K562 (cell line): Measurements from ENCODE around the gene MRPS5. TPM values are rescaled to one million over a fixed set of nuclear protein-coding genes. Genes with fewer than 3 reads are reported as not detected.

ENCODE experiments used
- BCOR ChIP-seq: fragments of 450-650 bp; IDR thresholded peaks from 2 replicates; pipeline ENCODE4 v1.6.1; 2016
- BRD9 ChIP-seq: fragments of 450-650 bp; IDR thresholded peaks from 2 replicates; pipeline ENCODE4 v1.6.1; 2018; ENCODE audit warnings: low read depth; ENCODE audit not compliant: partially characterized antibody
- BRF1 ChIP-seq: IDR thresholded peaks from 3 replicates; pipeline ENCODE4 v1.6.1; 2011; ENCODE audit warnings: borderline replicate concordance, mild to moderate bottlenecking; ENCODE audit not compliant: insufficient read length; ENCODE audit errors: extremely low read depth
- EGR1 ChIP-seq: fragments of 450-650 bp; conservative IDR thresholded peaks from 2 replicates; pipeline ENCODE4 v1.6.1; 2017; ENCODE audit warnings: mild to moderate bottlenecking
- HNRNPUL1 ChIP-seq: fragments of 200-400 bp; formaldehyde crosslinking; IDR thresholded peaks from 2 replicates; pipeline ENCODE4 v1.6.1; 2017; ENCODE audit warnings: low read length
- HSF4 ChIP-seq: fragments of 250-450 bp; sonication (Bioruptor Pico); IDR thresholded peaks from 2 replicates; pipeline ENCODE4 v2.1.2; 2022; ENCODE audit warnings: mild to moderate bottlenecking, moderate library complexity, borderline replicate concordance
- IRF9 ChIP-seq: fragments of 450-650 bp; IDR thresholded peaks from 2 replicates; pipeline ENCODE4 v1.6.1; 2016; ENCODE audit warnings: missing biosample characterization, missing genetic modification characterization
- L3MBTL2 ChIP-seq: fragments of 450-650 bp; IDR thresholded peaks from 2 replicates; pipeline ENCODE4 v1.6.1; 2016; ENCODE audit warnings: mild to moderate bottlenecking, moderate library complexity
- PCBP1 ChIP-seq: fragments of 200-400 bp; formaldehyde crosslinking; IDR thresholded peaks from 2 replicates; pipeline ENCODE4 v1.6.1; 2018; ENCODE audit warnings: mild to moderate bottlenecking, low read depth, low read length; ENCODE audit not compliant: poor library complexity, severe bottlenecking
- POLR2A ChIP-seq: fragments of 450-650 bp; conservative IDR thresholded peaks from 2 replicates; pipeline ENCODE4 v1.6.1; 2016
- PREB ChIP-seq: sonication (generic); formaldehyde crosslinking; IDR thresholded peaks from 2 replicates; pipeline ENCODE4 v1.8.1; 2023; ENCODE audit warnings: mild to moderate bottlenecking, missing genetic modification reagents
- STAG1 ChIP-seq: sonication (generic); formaldehyde crosslinking; IDR thresholded peaks from 2 replicates; pipeline ENCODE4 v1.5.0; 2020; ENCODE audit warnings: missing genetic modification reagents, borderline replicate concordance
- TAF15 ChIP-seq: fragments of 200-400 bp; formaldehyde crosslinking; IDR thresholded peaks from 2 replicates; pipeline ENCODE4 v1.6.1; 2017; ENCODE audit warnings: mild to moderate bottlenecking, low read depth, low read length, moderate library complexity
- TEAD1 ChIP-seq, 2 experiments: fragments of 450-650 bp in 1 of 2; sonication (generic) in 1 of 2; formaldehyde crosslinking; IDR thresholded peaks; 2 replicates each; pipeline versions ENCODE4 v1.4.0 to v1.8.0; 2020 to 2022; ENCODE audit warnings: mild to moderate bottlenecking in 2 of 2, missing genetic modification reagents in 1 of 2
- WHSC1 ChIP-seq: IDR thresholded peaks from one replicate; pipeline ENCODE4 v1.6.1; 2012; ENCODE audit warnings: low read length, control low read depth, inconsistent platforms
- ZHX1 ChIP-seq: fragments of 150-350 bp; conservative IDR thresholded peaks from 2 replicates; pipeline ENCODE4 v1.6.1; 2014; ENCODE audit warnings: low read length
- ZNF280B ChIP-seq: fragments of 250-450 bp; sonication (Bioruptor Pico); IDR thresholded peaks from 2 replicates; pipeline ENCODE4 v1.5.1; 2021; ENCODE audit warnings: mild to moderate bottlenecking
- ZNF717 ChIP-seq: fragments of 250-450 bp; sonication (Bioruptor Pico); IDR thresholded peaks from 2 replicates; pipeline ENCODE4 v1.5.0; 2021
- ZNF75A ChIP-seq: fragments of 450-650 bp; formaldehyde crosslinking; IDR thresholded peaks from 2 replicates; pipeline ENCODE4 v1.4.0; 2020; ENCODE audit warnings: mild to moderate bottlenecking
- ZNF79 ChIP-seq: fragments of 250-450 bp; sonication (Bioruptor Pico); IDR thresholded peaks from 2 replicates; pipeline ENCODE4 v1.4.0; 2020; ENCODE audit warnings: low read depth, mild to moderate bottlenecking, moderate library complexity
- polyA plus RNA-seq, 8 experiments: library from polyadenylated mRNA; depleted of rRNA in 4 of 8; stranded (reverse) in 5 of 8; unstranded in 3 of 8; fragments of >200 nt; fragmentation: Nextera tagmentation in 2 of 8; fragmentation: Illumina TruSeq in 1 of 8; extraction: Ambion mirVana in 2 of 8; extraction: Trizol in 1 of 8; gene quantifications; 2 replicates each; pipeline versions ENCODE4 v1.2.1 to v1.2.3, GENCODE V29; 2011 to 2014; ENCODE audit warnings: inconsistent platforms in 1 of 8, missing spikeins in 1 of 8
- total RNA-seq, 7 experiments: library from RNA; depleted of rRNA in 6 of 7; stranded (reverse); fragments of >200 nt in 6 of 7; fragmentation: Illumina TruSeq in 2 of 7; extraction: Trizol in 2 of 7; gene quantifications; 2 replicates each; pipeline versions ENCODE4 v1.2.1 to v1.2.3, GENCODE V29; 2011 to 2021; ENCODE audit warnings: low replicate concordance in 1 of 7

MRPS5 gene
- total and polyA plus RNA-seq, 9 of the 15 experiments (the other 6 are each of a cell fraction or from before 2014, with no cell fraction given), result 85.0 to 162 (median 118) TPM

GRCh38 chr2:95159690-95160449 lies 38.3 kb upstream of the MRPS5 start, which contains the start of gene ZNF514 (continued):
- TF ChIP-seq TEAD1 (CRISPR knock-in tag; IDR thresholded peaks at IDR 0.05) (no peak), HSF4 (no peak), L3MBTL2 (peak; percentile 63), BRF1 (no peak), BCOR (peak; percentile 56; the same call in 1 of the 2 replicates), ZNF75A (CRISPR knock-in tag) (no peak), ZHX1 (no peak), BRD9 (no peak), ZNF717 (no peak), WHSC1 (no peak), ZNF79 (CRISPR knock-in tag) (no peak), STAG1 (CRISPR knock-in tag) (no peak), EGR1 (no peak), HNRNPUL1 (no peak), TAF15 (no peak), IRF9 (tag) (no peak), ZNF280B (CRISPR knock-in tag) (no peak), PCBP1 (peak; percentile 5), POLR2A (peak; percentile 63), PREB (CRISPR knock-in tag) (no peak)
